Stimulated activated CD4-positive, alpha-beta T cell treated with anti-CD3 and anti-CD28 coated beads, Interleukin-4, amount 100 ng/mL, for 1 hour (primary cell): ENCODE data around the gene TUBGCP3.
"Not testable (repeated sequence)": the region's sequence is repeated elsewhere in the genome, so short reads cannot be mapped to it uniquely, and the experiment has no call there.

Source experiments
- DNase-seq: peaks from one replicate; pipeline ENCODE4 v3.0.0-alpha.2; 2020

The TUBGCP3 gene

GRCh38 chr13:112525356-112525945 lies 62.5 kb downstream of the TUBGCP3 start:
- no peak for DNase-seq

- no peak for DNase-seq
These were observed 65.4 kb downstream of the TUBGCP3 start for GRCh38 chr13:112522578-112522977.

- DNase-seq: no peak
These were observed 66.8 kb downstream of the TUBGCP3 start for GRCh38 chr13:112521073-112521685.

- DNase-seq: no peak
These were observed 68.4 kb downstream of the TUBGCP3 start for GRCh38 chr13:112519517-112520060.

GRCh38 chr13:112516218-112516617 lies 71.7 kb downstream of the TUBGCP3 start:
- no peak for DNase-seq

GRCh38 chr13:112513761-112514160 lies 74.2 kb downstream of the TUBGCP3 start:
- DNase-seq: no peak

GRCh38 chr13:112510987-112511685 lies 76.8 kb downstream of the TUBGCP3 start:
- DNase-seq: no peak

- DNase-seq: no peak
These were observed 77.8 kb downstream of the TUBGCP3 start for GRCh38 chr13:112510002-112510780.

- no peak for DNase-seq
These were observed 78.8 kb downstream of the TUBGCP3 start for GRCh38 chr13:112509190-112509589.

- DNase-seq: no peak
These were observed 81.9 kb downstream of the TUBGCP3 start for GRCh38 chr13:112506046-112506445.

- no peak for DNase-seq
These were observed 91.8 kb downstream of the TUBGCP3 start for GRCh38 chr13:112496166-112496565.

GRCh38 chr13:112495465-112495864 lies 92.5 kb downstream of the TUBGCP3 start:
- no peak for DNase-seq

- DNase-seq: no peak
These were observed 98.8 kb downstream of the TUBGCP3 start for GRCh38 chr13:112489199-112489598.

- not testable (repeated sequence) for DNase-seq
These were observed 99.5 kb downstream of the TUBGCP3 start for GRCh38 chr13:112488343-112489050.

GRCh38 chr13:112487127-112487517 lies 100.8 kb downstream of the TUBGCP3 start:
- no peak for DNase-seq

- DNase-seq: no peak
These were observed 101.4 kb downstream of the TUBGCP3 start for GRCh38 chr13:112486386-112487126.

GRCh38 chr13:112485814-112486213 lies 102.1 kb downstream of the TUBGCP3 start:
- not testable (repeated sequence) for DNase-seq

GRCh38 chr13:112483299-112483698 lies 104.7 kb downstream of the TUBGCP3 start:
- DNase-seq: no peak

GRCh38 chr13:112481458-112481857 lies 106.5 kb downstream of the TUBGCP3 start:
- no peak for DNase-seq

GRCh38 chr13:112479389-112479788 lies 108.6 kb downstream of the TUBGCP3 start:
- no peak for DNase-seq

- no peak for DNase-seq
These were observed 110.8 kb downstream of the TUBGCP3 start for GRCh38 chr13:112477070-112477619.
